Psoas muscle (tissue), 8 donors: ENCODE data around the gene GIPC3. TPM values are rescaled to one million over a fixed set of nuclear protein-coding genes. Genes with fewer than 3 reads are reported as not detected.

Experiments used
- ATAC-seq, 4 donors: fragments of 200-7000 bp; cut with Tn5 transposase; one replicate each; pipeline ENCODE4 v1.9.1; 2020; ENCODE audit warnings: moderate library complexity in 3 of 4, mild to moderate bottlenecking in 2 of 4
- DNase-seq, 2 donors: peaks; one replicate each; pipeline ENCODE4 v3.0.0-alpha.2; 2020
- H3K27ac ChIP-seq: fragments of 200-600 bp; one replicate; pipeline ENCODE4 v1.8.0; 2022
- H3K27me3 ChIP-seq, 3 donors: fragments of 200-600 bp in 1 of 3; one replicate each; pipeline versions ENCODE4 v1.6.1 to v1.8.0; 2013 to 2022; ENCODE audit warnings: low read length in 2 of 3, mild to moderate bottlenecking in 2 of 3, moderate library complexity in 1 of 3; ENCODE audit not compliant: insufficient read depth in 3 of 3
- H3K36me3 ChIP-seq, 2 donors: fragments of 200-600 bp in 1 of 2; one replicate each; pipeline versions ENCODE4 v1.6.1 to v1.8.0; 2013 to 2022; ENCODE audit warnings: low read depth in 1 of 2, mild to moderate bottlenecking in 1 of 2, moderate library complexity in 1 of 2; ENCODE audit not compliant: insufficient read depth in 1 of 2
- H3K4me1 ChIP-seq: fragments of 200-600 bp; one replicate; pipeline ENCODE4 v1.8.0; 2022
- H3K4me3 ChIP-seq: fragments of 200-600 bp; one replicate; pipeline ENCODE4 v1.8.0; 2022; ENCODE audit warnings: mild to moderate bottlenecking
- H3K9me3 ChIP-seq: fragments of 200-600 bp; one replicate; pipeline ENCODE4 v1.8.0; 2022
- CTCF ChIP-seq: fragments of 200-600 bp; IDR thresholded peaks from one replicate; pipeline ENCODE4 v1.8.0; 2022; ENCODE audit warnings: antibody characterized with exemption
- WGBS, 3 donors: extraction: QIAGEN DNeasy Blood & Tissue Kit; methylation state at CpG; one replicate each; pipeline versions ENCODE4 v1.1.6 to v1.1.7; 2013; 5-methylcytosine and 5-hydroxymethylcytosine counted together
- intact Hi-C, 2 donors: fragments of 100-400 bp; cut with DNase I; formaldehyde crosslinking; loops; one replicate each; pipeline versions ENCODE4 v1.11.0 to v1.14.2; 2022
- polyA plus RNA-seq, 3 donors: library from polyadenylated mRNA; stranded (reverse); fragments of 200-250 nt; gene quantifications; one replicate each; pipeline ENCODE4 v1.2.3, GENCODE V29; 2013
- total RNA-seq, 4 donors: library from RNA; stranded (reverse); fragmentation: NEBNext Ultra II Directional in 2 of 4; extraction: Animal tissue kit (Norgen Biotek cat#: 25700) in 2 of 4; gene quantifications; one replicate each; pipeline versions ENCODE4 v1.2.1 to v1.2.4, GENCODE V29; 2021 to 2023
- donor health status: healthy with polysubstance abuse.
- donor health status: DM: no; HTN: no; CAD: no; lungs with moderate emphysema.
- donor health status: Bipolar disorder and iron deficiency.
- donor health status: healthy.
- donor health status: DM: yes; HTN: yes; CAD: no.
- donor health status: DM: no; HTN: no; CAD: no.
- donor health status: DM: no; HTN: no; CAD: no.
- donor health status: DM: yes; HTN: yes; CAD: no.

GIPC3 gene
- total and polyA plus RNA-seq, 7 donors = 0.30 to 1.1 (median 0.45) TPM

DNA sequence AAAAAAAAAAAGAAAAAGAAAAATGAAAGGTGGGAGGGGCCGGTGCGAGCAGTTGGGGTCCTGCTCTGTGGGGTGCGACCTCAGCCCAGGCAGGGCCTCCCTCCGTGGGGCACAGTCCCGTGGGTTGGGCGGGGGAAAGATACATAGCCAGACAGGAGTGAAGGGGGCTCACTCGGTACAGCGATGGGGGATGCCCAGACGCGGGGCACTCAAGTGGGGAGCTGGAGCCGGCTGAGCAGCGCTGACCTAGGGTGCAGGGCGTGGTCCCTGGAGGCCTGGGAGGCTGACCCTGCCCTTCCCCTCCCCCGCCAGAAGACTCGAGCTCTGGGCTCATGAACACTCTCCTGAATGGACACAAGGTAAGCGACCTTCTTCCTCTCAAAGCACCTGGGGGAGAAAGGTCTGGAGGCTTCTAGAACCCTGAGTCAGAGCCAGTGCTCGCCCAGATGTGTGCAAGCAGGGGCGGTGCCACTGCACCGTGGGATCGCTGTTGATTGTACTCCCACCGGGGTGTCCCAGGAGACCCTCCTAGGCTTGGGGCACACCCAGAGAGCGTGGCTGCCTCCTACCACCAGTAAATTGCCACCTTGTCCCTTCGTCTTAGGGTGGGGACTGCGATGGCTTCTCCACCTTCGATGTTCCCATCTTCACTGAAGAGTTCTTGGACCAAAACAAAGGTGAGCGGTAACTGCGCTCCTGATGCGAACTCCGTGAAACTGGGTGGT lies 9.2 kb upstream of the GIPC3 start:
- no peaks in the 10 kb centered on the region for H3K27me3 ChIP-seq
- peak overlapping the region; percentile 55 for H3K4me3 ChIP-seq
- 75 to 82% (median 78%) methylated on average over 28 to 29 of the region's 29 CpGs for WGBS, 3 donors
- no peaks in the 10 kb centered on the region for H3K9me3 ChIP-seq
- peaks cover 10% of the 10 kb centered on the region for H3K4me1 ChIP-seq
- DNase-seq = no peak
- H3K36me3 ChIP-seq = peaks cover 0 to 6% of the 10 kb centered on the region in 2 donors
- no peak for ATAC-seq
- TF ChIP-seq CTCF = no peak
- intact Hi-C loops = loop anchor here (5.0 kb wide), 1 partner anchor 41 kb away; no protein-coding TSS in a partner anchor
- H3K27ac ChIP-seq = no peak overlapping the region

DNA sequence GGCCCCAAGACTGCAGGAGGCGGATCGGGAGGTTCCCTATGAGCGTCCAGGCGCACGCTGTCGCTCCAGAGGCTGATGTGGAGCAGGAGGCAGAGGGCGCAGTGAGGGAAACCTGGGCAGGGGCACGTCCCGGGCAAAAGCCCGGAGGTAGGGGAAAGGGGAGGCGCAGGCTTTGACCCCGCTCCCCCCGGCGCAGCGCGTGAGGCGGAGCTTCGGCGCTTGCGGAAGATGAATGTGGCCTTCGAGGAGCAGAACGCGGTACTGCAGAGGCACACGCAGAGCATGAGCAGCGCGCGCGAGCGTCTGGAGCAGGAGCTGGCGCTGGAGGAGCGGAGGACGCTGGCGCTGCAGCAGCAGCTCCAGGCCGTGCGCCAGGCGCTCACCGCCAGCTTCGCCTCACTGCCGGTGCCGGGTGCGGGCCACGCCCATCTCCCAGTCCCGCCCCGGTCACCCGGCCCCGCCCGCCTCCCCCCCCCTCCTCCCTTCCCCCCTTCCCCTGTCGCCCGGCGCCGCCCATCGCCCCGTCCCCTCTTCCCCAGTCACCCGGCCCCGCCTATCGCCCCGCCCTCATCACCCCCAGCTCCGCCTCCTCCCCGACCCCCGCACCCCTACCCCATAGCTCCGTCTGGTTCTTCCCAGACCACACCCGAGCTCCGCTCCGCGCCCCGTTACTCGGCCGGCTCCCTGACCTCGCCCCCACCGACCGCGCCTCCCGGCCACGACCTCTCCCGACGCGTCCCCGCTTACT lies 8.4 kb upstream of the GIPC3 start:
- H3K4me1 ChIP-seq = peaks cover 10% of the 10 kb centered on the region
- peaks cover 0 to 6% of the 10 kb centered on the region in 2 donors for H3K36me3 ChIP-seq
- 17 to 36% (median 26%) methylated on average over 36 to 73 of the region's 78 CpGs for WGBS, 3 donors
- H3K9me3 ChIP-seq = no peaks in the 10 kb centered on the region
- TF ChIP-seq CTCF = no peak
- intact Hi-C loops = loop anchor here (5.0 kb wide), 1 partner anchor 40 kb away; no protein-coding TSS in a partner anchor
- H3K27ac ChIP-seq = no peak overlapping the region
- ATAC-seq (peak in 2 of 4 donors; percentile 12 to 21), DNase-seq (peak; percentile 66 to 83)
- no peaks in the 10 kb centered on the region for H3K27me3 ChIP-seq
- peak overlapping the region; percentile 55 for H3K4me3 ChIP-seq

DNA sequence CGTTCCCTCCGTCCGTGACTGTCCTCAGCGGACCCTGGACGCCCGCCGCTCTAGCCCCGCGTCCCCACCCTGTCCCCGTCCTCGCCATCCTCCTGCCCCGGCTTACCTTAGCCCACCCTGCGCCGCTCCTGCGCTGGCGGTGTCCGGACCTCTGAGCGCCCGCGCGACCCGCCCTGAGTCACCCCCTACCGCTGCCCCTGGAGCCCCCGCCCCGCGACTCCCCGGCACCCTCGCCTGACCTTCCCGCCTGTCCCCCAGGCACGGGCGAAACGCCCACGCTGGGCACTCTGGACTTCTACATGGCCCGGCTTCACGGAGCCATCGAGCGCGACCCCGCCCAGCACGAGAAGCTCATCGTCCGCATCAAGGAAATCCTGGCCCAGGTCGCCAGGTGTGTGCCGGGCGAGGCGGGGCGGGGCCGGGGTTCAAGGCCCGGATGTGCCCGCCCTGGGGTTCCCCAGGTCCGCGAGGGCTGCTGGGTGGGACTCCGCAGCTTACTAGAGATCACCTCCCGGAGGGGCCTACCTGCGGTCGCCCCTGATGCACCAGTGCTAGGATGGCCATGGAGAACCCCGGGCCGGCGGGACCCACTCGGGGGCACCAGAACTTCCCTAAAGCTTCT lies 7.4 kb upstream of the GIPC3 start:
- WGBS, 3 donors = 77 to 81% (median 80%) methylated on average over 46 to 60 of the region's 60 CpGs
- H3K27ac ChIP-seq = no peak overlapping the region
- TF ChIP-seq CTCF = no peak
- intact Hi-C loops = loop anchor here (5.0 kb wide), 1 partner anchor 39 kb away; no protein-coding TSS in a partner anchor
- H3K27me3 ChIP-seq = no peaks in the 10 kb centered on the region
- no peak for ATAC-seq
- H3K36me3 ChIP-seq = peaks cover 0 to 6% of the 10 kb centered on the region in 2 donors
- no peaks in the 10 kb centered on the region for H3K9me3 ChIP-seq
- H3K4me3 ChIP-seq = no peak overlapping the region
- peak in 1 of 2 donors; percentile 31 for DNase-seq
- peaks cover 10% of the 10 kb centered on the region for H3K4me1 ChIP-seq

DNA sequence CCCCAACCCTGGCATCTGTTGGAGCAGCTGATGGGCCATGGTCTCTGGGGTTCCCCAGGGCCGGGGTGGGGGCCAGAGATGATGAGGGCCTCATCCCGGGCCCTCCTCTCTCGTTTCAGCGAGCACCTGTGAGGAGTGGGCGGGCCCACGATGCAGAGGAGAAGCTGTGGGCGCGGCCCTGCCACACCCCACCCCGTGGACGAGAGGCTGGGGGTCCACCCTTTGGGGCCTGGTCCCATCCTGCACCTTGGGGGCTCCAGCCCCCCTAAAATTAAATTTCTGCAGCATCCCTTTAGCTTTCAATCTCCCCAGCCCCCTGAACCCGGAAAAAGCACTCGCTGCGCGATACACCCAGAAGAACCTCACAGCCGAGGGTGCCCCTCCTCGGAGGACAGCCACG lies 6.9 kb upstream of the GIPC3 start:
- Histone ChIP-seq H3K9me3 (no peaks in the 10 kb centered on the region), H3K4me1 (peaks cover 10% of the 10 kb centered on the region), H3K4me3 (no peak overlapping the region), H3K36me3 (peaks cover 0 to 6% of the 10 kb centered on the region in 2 donors), H3K27ac (no peak overlapping the region), H3K27me3 (no peaks in the 10 kb centered on the region)
- intact Hi-C loops = loop anchor here (5.0 kb wide), 1 partner anchor 39 kb away; no protein-coding TSS in a partner anchor
- WGBS, 3 donors = 54 to 70% (median 62%) methylated on average over 12 to 17 of the region's 17 CpGs
- DNase-seq = no peak
- no peak for ATAC-seq
- no peak for TF ChIP-seq CTCF
